Non-pigmented ciliary epithelial cell (primary cell): ENCODE measurements around the gene ADAMTS7.
A peak's percentile ranks its signal among the peaks of the same experiment; 100 is the strongest.

ENCODE experiments used
- DNase-seq: peaks from one replicate; pipeline ENCODE4 v3.0.0-alpha.2; 2010; ENCODE audit warnings: low read depth

The ADAMTS7 gene

GRCh38 chr15:78718837-78719236, 92.4 kb downstream of the ADAMTS7 start:
- DNase-seq = no peak

- DNase-seq = no peak
Measured at GRCh38 chr15:78717956-78718656, 93.2 kb downstream of the ADAMTS7 start.

- DNase-seq = no peak
Measured at GRCh38 chr15:78716651-78717050, 94.6 kb downstream of the ADAMTS7 start.

DNA sequence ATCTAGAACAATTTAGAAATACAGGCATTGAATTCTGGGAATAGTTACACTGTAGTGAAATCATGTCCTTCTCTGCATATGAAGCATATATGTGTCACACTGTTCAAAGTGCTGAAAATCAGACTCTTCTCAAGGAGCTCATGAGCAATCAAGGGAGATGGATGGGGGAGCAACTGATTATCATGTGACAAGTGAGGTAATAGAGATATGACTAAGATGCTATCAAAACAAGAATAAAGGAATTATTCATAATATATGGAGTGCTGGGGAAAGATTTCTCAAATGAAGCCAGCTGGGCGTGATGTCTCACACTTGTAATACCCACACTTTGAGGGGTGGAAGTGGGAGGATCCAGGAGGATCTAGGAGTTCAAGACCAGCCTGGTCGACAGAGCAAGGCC, 95.3 kb downstream of the ADAMTS7 start:
- peak; percentile 45 for DNase-seq

GRCh38 chr15:78715434-78715833, 95.8 kb downstream of the ADAMTS7 start:
- no peak for DNase-seq

DNA sequence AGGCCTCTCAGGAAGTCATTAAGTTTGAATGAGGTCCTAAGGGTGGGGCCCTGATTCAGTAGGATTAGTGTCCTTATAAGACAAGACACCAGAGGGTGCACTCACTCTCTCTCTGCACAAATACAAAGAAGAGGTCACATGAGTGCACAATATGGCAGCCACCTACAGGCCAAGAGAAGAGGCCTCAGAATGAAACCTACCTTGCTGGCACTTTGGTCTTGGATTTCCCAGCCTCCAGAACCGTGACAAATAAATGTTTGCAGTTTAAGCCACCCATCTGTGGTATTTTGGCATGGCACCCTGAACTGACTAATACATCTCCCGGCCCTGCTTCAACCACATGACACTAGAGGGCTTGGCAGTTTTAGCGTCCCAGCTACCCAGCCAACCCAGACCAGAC, 96.4 kb downstream of the ADAMTS7 start:
- no peak for DNase-seq

GRCh38 chr15:78712797-78713515, 98.3 kb downstream of the ADAMTS7 start:
- no peak for DNase-seq

DNA sequence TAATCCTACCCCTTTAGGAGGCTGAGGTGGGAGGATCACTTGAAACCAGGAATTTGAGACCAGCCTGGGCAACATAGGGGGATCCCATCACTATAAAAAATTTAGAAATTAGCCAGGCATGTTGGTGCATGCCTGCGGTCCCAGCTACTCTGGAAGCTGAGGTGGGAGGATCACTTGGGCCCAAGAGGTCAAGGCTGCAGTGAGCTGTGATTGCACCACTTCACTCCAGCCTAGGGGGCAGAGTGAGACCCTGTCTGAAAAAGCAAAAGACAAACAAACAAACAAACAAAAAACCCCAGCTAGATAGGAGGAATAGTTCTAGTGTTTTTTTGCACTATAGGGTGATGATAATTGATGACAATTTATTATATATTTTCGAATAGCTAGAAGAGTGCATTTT, 99.6 kb downstream of the ADAMTS7 start:
- no peak for DNase-seq

GRCh38 chr15:78709263-78709882, 101.9 kb downstream of the ADAMTS7 start:
- DNase-seq = no peak
